PC-3 (cell line): ENCODE measurements around the gene NR2E1.

Experiments used
- CTCF ChIP-seq: fragments of 300-600 bp; sonication (generic); conservative IDR thresholded peaks from 2 replicates; pipeline ENCODE4 v1.5.1; 2017; ENCODE audit warnings: antibody characterized with exemption, low read depth, mild to moderate bottlenecking, low read length
- EZH2 ChIP-seq: fragments of 300-600 bp; sonication (generic); IDR thresholded peaks from one replicate; pipeline ENCODE4 v1.6.1; 2017; ENCODE audit warnings: antibody characterized with exemption, mild to moderate bottlenecking, low read length; ENCODE audit not compliant: unreplicated experiment
- EZH2phosphoT487 ChIP-seq: fragments of 300-600 bp; sonication (generic); IDR thresholded peaks from 2 replicates; pipeline ENCODE4 v1.6.1; 2018; ENCODE audit warnings: mild to moderate bottlenecking, antibody characterized with exemption, low read length, borderline replicate concordance

GRCh38 chr6:108133594-108134179 lies 32.1 kb upstream of the NR2E1 start:
- TF ChIP-seq EZH2 = no peak
- no peak for TF ChIP-seq CTCF
- no peak for TF ChIP-seq EZH2phosphoT487
